HG02759 (cell line): ENCODE results near the gene CRTC2.

ENCODE experiments used
- ATAC-seq: cut with Tn5 transposase; IDR thresholded peaks from one replicate; pipeline ENCODE4 v1.9.1; 2021; ENCODE audit warnings: mild to moderate bottlenecking, moderate library complexity; ENCODE audit not compliant: unreplicated experiment

Gene CRTC2

DNA sequence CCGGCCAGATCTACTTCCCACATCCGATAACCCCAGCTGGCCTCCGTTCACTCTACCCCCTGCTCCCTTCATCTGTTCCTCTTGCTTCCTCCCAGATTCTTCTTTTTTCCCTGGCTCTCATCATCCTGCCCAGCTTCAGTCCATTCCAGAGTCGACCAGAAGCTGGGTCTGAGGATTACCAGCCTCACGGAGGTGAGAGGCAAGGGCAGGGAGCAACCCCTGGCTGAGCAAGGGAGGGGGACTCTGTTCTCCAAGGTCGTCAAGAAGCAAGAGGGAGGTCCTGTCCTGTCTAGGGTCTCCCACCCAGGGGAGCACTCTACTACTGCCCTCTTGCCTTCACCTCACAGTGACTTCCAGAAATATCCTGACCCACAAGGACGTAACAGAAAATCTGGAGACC lies 15.1 kb upstream of the CRTC2 start:
- no peak for ATAC-seq

DNA sequence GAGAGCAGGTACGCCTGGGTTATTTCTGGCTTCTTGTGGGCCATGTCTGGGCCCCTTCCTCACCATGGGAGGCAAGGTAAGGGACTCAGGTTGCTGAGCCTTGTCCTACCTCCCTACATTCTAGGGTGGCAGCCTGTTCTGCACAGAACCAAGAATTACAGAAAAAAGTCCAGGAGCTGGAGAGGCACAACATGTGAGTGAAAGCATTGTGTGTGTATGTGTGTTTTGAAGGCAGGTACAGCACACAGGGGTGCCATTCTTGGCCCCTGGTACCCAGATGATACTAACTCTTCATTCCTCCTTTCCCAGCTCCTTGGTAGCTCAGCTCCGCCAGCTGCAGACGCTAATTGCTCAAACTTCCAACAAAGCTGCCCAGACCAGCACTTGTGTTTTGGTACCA lies 14.7 kb upstream of the CRTC2 start:
- no peak for ATAC-seq

DNA sequence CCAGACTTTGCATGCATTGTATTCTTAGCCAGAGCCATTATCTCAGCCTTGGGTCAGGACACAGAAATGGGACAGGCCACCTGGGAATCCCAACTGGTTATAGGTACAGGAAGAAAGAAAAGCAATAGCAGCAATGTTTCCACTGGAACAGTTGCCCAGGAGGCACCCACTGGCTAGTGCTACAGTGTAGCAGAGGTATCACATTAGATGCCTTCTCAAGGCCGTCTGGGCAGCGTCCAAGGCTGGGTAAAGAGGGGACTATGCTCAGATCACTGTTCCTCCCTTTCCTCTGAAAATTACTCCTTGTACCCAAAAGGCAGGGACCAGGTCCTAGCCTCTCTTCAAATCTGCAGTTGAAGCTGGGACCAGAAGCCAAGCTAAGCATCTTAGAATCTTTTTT lies 11.9 kb upstream of the CRTC2 start:
- no peak for ATAC-seq

DNA sequence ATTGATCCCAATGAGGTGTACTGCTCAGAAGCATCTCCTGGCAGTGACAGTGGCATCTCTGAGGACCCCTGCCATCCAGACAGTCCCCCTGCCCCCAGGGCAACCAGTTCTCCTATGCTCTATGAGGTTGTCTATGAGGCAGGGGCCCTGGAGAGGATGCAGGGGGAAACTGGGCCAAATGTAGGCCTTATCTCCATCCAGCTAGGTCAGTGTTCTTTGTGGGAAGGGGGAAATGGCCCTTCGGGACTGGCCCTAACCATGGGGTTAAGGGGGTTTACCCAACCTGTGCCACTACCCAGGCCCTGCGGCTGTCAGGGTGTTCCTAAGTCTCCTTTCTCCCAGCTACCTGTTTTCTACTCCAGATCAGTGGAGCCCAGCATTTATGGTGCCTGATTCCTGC lies 10.6 kb upstream of the CRTC2 start:
- no peak for ATAC-seq

DNA sequence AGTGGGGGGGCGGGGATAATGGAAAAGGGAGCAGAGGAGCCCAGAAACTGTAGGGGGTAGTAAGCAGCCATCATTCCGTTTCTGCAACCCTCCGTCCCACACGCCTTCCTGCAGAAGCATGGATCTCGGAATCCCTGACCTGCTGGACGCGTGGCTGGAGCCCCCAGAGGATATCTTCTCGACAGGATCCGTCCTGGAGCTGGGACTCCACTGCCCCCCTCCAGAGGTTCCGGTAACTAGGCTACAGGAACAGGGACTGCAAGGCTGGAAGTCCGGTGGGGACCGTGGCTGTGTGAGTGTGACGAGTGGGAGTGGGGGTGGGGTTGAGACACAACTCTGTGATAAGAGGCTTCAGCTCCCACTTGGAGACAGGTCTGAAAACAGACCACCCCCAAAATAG lies 10.0 kb upstream of the CRTC2 start:
- no peak for ATAC-seq

DNA sequence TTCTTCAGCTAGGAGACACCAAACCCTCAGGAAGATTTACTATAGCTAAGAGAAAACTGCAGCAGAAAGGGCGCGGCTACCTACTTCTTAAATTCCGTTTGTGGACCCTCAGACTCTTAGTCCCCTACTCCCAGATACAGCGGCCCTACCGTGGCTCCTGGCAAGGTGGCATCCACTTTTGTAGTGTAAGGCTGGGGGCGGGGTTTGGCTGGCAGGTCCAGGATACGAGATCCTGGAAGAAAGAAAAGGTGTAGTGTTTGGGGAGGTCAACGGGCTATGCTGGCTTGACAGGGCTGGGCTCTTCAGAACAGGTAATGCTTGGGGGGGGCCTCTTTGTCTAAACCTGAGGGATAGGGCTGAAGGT lies 9.6 kb upstream of the CRTC2 start:
- ATAC-seq = no peak

DNA sequence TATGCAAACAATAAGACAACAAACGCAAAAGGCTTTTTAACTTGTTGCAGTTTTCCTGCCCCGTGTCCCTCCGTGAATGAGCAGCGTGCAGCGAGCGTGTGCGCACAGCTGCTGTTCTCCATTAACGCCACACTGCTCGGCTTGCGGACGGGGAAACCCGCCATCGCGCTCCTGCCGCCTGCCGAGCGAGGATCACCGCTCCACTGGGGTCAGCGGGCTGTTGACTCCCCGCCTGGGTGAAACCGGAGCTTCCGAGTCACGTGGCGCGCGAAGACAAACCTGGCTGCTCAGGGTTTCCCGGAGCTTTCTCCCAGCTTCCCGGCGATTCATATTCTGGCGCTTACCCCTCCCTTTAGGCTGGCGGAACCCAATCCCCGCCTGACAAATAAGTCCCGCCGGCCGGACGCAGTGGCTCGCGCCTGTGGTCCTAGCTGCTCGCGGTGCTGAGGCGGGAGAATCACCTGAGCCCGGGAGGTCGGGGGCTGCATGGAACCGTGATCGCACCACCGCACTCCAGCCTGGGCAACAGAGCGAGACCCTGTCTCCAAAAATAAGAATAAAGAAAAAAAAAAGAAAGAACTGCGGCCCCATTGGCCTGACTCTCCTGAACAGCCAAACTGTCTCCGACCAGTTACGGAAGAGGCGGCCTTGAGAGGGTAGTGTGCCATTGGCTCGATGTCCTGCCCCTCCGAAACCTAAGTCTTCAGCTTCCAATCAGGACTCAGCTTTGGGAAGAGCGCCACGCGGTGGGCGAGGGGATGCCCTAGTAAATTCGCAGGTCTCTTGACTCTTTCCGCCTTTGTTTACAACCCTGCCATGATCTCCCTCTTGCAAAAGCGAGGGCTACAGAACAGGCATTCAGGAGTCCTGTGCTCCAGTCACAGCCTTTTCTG lies 8.9 kb upstream of the CRTC2 start, which contains the start of gene CREB3L4:
Gene CREB3L4, plus strand, starts transcription at position 796 of the 893 bp plus-strand sequence. CDS start 624 bp downstream, outside the sequence.
- peak; percentile 73 for ATAC-seq

DNA sequence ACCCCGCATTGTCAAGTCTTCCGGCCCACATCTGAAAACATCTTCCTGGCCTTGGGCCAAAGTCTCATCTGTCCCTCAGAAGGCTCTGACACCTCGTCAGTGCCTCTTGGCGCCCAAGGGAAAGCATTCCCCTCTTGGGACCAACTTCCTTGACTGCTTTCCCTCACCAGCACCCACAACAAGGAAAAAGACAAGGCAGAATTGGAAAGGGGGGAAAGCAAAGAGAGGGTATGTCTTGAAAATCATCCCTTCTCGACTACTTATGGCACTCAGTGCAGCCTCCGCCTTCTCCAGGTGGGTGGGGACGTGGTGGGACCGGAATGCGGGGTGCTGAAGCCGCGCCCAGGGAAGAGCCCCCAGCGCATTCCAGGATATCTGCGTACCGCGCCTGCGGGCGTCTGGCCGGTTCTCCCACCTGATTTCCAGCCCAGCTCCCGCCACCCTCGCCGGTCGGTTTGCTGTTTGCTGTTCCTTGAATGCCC lies 5.5 kb upstream of the CRTC2 start:
- ATAC-seq = peak; percentile 2

DNA sequence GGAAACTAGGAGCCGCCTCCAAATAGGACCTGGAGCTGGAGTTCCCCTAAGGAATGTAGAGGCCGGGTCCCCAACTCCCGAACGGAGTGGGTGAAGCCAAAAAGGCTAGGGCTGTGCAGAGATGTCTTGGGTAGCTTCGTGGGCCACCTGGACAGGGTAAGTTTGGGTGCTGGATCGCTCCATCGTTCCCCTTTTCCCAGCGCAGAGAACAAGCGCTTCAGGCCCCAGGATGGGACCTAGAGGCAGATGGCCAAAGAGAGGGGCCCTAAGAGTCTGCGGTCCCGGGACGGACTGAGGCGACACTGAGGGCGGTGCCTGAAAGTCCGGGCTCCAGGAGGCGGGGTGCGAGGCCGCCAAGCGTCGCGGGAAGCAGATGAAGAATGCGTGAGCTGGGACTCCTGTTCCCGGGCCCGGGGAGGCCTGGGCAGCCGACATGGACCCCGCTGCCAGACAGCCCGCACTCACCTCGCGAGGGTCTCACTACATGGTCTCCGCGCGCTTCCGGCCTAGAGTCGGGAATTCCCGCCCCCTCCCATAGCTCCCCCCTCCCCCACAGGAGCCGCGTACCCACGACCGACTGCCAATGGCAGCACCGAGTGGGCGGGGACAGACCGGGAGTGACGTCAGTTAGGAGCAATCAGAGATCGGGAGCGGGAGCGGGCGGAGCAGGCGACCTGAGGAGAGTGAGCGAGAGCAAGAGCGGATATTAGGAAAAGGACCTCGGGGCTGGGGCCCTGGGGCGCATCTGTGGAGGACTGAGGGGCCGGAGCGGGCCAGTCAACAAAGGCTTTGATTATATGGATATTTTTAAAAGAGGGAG lies 4.8 kb upstream of the CRTC2 start, which contains the start of gene SLC39A1:
Gene SLC39A1, minus strand, starts transcription at position 508 of the 820 bp plus-strand sequence. CDS start 822 bp downstream, outside the sequence.
- ATAC-seq = peak; percentile 44

DNA sequence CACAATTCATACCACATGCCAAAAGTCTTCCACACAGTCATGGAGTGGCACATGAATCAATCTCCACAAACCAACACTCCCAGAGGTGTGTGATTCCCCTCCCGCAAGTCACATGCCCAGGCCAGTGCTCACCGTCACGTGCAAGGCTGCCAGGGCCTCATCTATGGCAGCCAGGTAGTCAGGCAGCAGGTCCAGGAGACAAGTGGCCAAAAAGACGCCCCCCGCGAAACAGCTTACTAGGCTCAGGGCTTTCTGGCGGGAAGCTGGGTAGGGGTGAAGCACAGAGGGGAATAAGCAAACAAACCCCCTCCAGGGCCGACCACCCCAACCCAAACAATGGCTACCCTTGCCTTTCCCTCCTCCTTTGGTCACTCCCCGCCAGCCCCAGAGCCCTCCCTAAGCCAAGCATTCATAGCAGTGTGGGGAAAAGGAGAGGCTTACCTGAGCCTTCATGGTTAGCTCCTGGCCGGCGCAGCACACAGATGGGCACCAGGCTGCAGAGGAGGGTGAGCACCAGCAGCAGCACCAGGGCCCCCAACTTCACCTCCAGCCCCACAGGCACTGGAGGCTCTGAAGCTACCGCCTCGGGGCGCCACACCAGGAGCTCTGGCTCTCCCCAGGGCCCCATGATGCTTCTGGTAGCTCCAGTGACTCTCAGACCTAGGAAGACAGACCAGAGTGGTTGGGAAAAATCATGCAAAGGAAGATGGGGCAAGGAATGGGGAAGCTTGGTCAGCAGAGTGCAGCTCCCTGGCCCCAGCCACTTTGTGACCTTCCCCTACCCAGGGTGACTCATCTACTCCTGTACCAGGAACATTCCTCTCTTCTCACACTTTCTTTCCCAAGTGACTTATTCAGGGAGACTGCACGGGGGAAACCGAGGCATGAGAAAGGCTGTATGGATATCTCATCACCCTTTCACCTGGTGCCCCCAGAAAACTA lies 3.9 kb upstream of the CRTC2 start:
- ATAC-seq = no peak

DNA sequence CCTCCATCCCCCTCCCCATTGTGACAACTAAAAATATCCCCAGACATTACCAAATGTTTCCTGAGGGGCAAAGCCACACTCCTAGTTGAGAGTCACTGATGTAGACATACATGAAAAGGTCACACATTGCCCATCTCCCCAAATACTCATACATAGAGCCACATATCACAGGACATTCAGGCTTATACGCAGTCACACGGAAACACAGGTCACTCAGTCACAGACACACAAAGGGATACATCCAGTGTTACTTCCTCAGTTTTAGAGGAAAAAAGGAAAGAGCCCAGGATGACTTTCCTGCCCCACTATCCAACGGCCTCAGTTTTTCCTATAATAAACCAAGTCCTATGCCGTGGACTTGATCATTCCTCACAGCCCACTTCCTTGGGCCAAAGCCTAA lies 3.0 kb upstream of the CRTC2 start:
- no peak for ATAC-seq

DNA sequence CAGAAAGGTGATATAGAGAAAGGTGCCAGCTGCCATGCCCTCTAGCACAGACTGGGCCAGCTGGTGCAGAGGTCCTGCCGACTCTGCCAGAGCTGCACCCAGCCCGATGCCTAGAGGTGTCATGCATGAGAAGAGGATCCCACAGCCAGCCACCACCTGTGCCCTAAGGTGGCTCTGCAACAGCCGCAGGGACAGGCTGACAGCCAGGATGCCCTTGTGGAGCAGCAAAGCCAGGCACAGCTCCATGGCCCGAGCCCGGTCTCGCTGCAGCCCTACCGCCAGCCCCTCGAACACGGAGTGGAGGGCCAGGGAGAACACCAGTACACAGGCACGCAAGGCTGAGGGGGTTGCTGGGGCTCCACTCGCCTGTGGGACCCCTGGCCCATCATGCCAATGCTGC lies 1.8 kb upstream of the CRTC2 start:
- no peak for ATAC-seq

DNA sequence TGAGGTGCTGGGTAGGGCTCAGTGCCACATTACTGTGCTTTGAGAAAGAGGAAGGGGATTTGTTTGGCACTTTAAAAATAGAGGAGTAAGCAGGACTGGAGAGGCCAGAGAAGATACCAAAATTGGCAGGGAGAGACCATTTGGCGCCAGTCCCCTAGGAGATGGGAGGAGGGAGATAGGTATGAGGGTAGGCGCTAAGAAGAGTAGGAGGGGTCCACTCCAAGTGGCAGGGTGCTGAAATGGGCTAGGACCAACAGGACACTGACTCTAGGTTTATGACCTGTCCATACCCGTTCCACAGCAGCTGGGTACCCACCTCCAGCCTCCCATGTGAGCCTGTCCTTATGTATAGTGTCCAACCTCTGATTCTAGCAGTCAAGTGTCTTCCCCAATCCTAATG lies 1.0 kb upstream of the CRTC2 start:
- ATAC-seq = no peak

DNA sequence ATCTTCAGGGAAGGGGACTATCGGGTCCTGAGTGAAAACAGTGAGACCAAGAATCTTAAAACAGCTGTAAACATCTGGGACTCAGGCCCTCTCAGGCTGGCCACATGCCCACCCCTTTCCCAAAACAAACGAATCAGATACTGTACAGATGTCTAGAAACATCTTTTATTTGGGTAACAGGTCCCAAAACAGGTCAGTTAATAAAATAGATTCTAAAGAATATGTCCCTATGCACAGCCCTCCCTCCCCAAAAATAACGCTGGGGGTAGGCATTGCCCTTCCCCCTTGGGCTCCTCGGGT lies 499 bp upstream of the CRTC2 start:
- no peak for ATAC-seq

DNA sequence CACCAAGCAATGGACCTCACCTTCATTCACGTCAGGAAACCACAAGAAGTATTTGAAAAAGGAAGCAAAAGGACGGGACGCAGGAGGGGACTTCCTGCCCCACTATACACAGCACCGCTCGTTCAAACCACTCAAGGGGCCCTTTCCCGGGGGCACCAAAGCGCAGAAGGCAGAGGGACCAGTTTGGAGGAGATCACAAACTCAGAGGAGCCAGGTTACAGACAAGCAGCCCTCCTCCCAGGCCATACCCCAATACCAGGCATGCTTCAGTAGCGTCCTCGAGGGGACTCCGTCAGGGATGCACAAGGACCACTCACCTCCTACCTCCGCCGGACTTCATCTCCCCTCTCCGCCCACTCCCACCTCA lies 685 bp downstream of the CRTC2 start:
- ATAC-seq = peak; percentile 12

DNA sequence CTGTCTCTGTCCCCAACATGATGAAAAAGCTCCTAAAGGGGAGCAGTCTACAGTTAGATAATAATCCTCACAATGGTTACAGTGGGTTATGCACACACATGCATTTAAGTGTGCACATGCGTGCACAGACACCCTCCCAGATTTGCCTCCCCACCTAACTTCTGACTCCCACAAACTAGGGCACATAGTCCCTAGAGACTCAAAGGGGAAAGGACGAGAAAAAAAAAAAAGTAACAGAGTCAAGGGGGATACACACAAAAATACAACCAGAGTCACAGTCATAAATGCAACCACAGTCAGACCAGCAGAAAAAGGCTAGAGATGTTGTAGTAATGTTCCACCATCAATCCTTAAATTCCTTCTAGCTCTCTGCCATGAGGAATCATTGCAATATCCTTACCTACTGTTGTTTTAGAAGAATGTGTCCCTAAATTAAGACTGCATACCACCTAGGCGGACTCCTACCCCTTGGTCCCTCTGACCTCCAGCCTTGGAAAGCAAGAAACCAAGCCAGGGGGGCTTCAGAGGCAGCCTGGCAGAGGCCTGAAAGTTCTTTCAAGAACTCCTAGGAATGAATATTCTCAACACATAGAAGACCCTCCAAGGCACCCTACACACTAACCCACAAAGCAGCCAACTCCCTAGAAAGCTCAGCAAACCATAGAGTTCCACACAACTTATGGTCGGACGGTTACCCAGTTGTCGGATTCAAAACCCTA lies 1.3 kb downstream of the CRTC2 start:
- no peak for ATAC-seq

DNA sequence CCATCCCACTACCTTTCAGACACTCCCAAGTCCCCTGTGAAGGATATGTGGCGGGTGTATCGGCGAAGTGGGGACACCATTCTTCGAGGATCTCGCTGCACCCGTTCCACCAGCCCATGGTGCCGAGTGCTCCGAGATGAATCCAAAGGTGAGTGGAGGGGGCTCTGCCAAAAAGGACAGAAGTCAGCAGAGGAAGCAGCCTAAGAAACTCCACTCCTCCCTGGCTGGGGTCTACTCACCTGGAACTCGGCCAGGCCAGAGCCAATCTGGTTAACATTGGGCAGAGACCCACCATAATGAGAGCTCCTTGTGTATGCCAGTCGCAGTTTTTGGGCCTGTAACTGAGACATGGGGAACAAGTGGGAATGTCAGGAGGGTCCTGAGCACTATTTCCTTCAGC lies 3.6 kb downstream of the CRTC2 start:
- ATAC-seq = no peak

DNA sequence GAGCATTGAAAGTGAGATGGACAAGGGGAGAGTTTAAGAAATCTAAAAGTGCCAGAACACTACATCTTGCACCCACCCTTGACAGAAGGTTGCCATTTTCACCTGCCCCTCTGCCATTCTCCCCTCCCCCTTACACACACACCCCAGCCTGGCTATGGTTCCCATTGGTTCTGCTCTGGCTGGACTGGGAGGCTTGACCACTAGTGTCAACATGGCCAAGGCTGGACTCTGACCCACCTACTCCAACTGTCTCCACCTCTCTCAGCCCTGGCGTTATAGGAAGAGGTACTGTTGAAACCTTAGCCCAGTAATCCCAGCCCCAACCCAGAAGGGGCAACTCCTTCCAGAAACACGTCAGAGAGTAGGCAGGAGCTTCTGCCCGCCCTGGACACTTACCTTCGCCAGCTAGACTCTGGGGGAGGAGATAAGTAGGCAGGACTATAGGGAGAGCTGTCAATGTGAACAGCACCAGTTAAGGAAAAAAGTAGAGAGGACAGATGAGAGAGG lies 4.5 kb downstream of the CRTC2 start:
- no peak for ATAC-seq

DNA sequence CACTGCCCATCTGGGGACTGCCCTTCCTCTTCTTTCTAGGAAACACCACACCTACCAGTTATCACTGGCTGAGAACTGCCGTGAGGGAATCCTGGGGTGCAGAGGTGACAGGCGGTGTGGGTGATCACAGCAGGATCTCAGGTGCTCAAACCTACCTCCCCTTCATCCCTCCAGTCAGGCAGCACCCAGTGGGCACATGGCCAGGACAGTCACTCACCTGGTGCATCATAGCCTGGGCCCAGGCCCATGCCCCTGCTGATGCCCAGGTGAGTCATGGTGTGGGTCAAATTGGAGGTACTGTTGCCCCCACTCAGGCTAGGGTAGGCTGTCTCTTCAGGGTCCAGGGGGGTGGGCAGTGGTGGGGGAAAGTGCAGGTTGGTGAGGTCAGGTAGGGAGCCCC lies 6.6 kb downstream of the CRTC2 start:
- ATAC-seq = no peak

DNA sequence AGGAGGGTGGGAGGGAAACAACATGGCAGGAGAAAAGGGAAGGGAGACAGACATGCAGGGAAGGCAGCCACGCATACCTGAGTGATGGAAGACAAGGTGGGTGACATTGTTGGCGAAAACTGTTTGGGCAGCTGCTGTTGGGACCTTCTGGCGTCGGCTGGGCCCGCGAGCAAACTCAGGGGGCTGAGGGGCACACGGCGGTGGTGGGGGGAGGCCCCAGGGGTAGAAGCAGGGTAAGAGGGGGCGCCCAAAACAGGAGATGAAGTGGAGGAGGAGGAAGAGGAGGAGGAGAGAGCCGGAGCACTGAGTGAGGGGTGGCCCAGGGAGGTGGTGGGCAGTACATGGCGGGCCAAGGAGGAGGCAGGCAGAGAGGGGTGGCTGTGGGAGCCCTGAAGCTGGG lies 7.2 kb downstream of the CRTC2 start:
- no peak for ATAC-seq
